WTC11 (cell line): ENCODE measurements around the gene CDC25A. TPM values are rescaled to one million over a fixed set of nuclear protein-coding genes. Genes with fewer than 3 reads are reported as not detected.
A peak's percentile ranks its signal among the peaks of the same experiment; 100 is the strongest.

ENCODE experiments used
- ATF2 ChIP-seq: sonication (generic); formaldehyde crosslinking; IDR thresholded peaks from 2 replicates; pipeline ENCODE4 v1.8.1; 2022; ENCODE audit warnings: low read depth, missing genetic modification reagents, borderline replicate concordance
- ATF3 ChIP-seq: sonication (generic); formaldehyde crosslinking; conservative IDR thresholded peaks from 2 replicates; pipeline ENCODE4 v1.8.1; 2022; ENCODE audit warnings: mild to moderate bottlenecking, missing genetic modification reagents
- CREM ChIP-seq: sonication (generic); formaldehyde crosslinking; IDR thresholded peaks from 2 replicates; pipeline ENCODE4 v1.8.1; 2022; ENCODE audit warnings: mild to moderate bottlenecking, missing genetic modification reagents, moderate library complexity
- E2F5 ChIP-seq: sonication (generic); formaldehyde crosslinking; IDR thresholded peaks from 2 replicates; pipeline ENCODE4 v1.8.1; 2022; ENCODE audit warnings: mild to moderate bottlenecking, moderate library complexity, missing genetic modification reagents
- ELF4 ChIP-seq: sonication (generic); formaldehyde crosslinking; IDR thresholded peaks from 2 replicates; pipeline ENCODE4 v1.8.1; 2022; ENCODE audit warnings: low read depth, mild to moderate bottlenecking, moderate library complexity, missing genetic modification reagents
- ERG ChIP-seq: fragments of 250-450 bp; sonication (Bioruptor Pico); IDR thresholded peaks from 2 replicates; pipeline ENCODE4 v1.8.0; 2021; ENCODE audit warnings: mild to moderate bottlenecking
- GRHL2 ChIP-seq: fragments of 250-450 bp; sonication (Bioruptor Pico); IDR thresholded peaks from 2 replicates; pipeline ENCODE4 v1.8.0; 2022; ENCODE audit warnings: mild to moderate bottlenecking, moderate library complexity; ENCODE audit not compliant: insufficient replicate concordance, severe bottlenecking
- GTF2I ChIP-seq: fragments of 250-450 bp; sonication (Bioruptor Pico); conservative IDR thresholded peaks from 2 replicates; pipeline ENCODE4 v1.4.0; 2021; ENCODE audit warnings: mild to moderate bottlenecking
- KAT7 ChIP-seq: sonication (generic); formaldehyde crosslinking; IDR thresholded peaks from 2 replicates; pipeline ENCODE4 v1.8.1; 2023; ENCODE audit warnings: missing genetic modification reagents, mild to moderate bottlenecking, borderline replicate concordance
- MXD4 ChIP-seq: fragments of 250-450 bp; sonication (Bioruptor Pico); IDR thresholded peaks from 2 replicates; pipeline ENCODE4 v1.8.0; 2021; ENCODE audit warnings: mild to moderate bottlenecking, moderate library complexity, borderline replicate concordance
- MYBL2 ChIP-seq: sonication (generic); formaldehyde crosslinking; IDR thresholded peaks from 2 replicates; pipeline ENCODE4 v1.8.1; 2023; ENCODE audit warnings: mild to moderate bottlenecking, moderate library complexity, missing genetic modification reagents
- OVOL2 ChIP-seq: fragments of 250-450 bp; sonication (Bioruptor Pico); IDR thresholded peaks from 2 replicates; pipeline ENCODE4 v1.9.0; 2021; ENCODE audit warnings: mild to moderate bottlenecking, borderline replicate concordance
- PREB ChIP-seq: sonication (generic); formaldehyde crosslinking; IDR thresholded peaks from 2 replicates; pipeline ENCODE4 v1.8.1; 2022; ENCODE audit warnings: mild to moderate bottlenecking, missing genetic modification reagents, moderate library complexity, borderline replicate concordance
- RELA ChIP-seq: sonication (generic); formaldehyde crosslinking; IDR thresholded peaks from 2 replicates; pipeline ENCODE4 v1.8.1; 2022; ENCODE audit warnings: missing genetic modification reagents, mild to moderate bottlenecking, borderline replicate concordance
- SMAD3 ChIP-seq: sonication (generic); formaldehyde crosslinking; IDR thresholded peaks from 2 replicates; pipeline ENCODE4 v1.8.0; 2022; ENCODE audit warnings: missing genetic modification reagents, mild to moderate bottlenecking, borderline replicate concordance
- TEAD1 ChIP-seq: sonication (generic); formaldehyde crosslinking; IDR thresholded peaks from 2 replicates; pipeline ENCODE4 v1.8.0; 2022; ENCODE audit warnings: mild to moderate bottlenecking, missing genetic modification reagents
- TP53 ChIP-seq: sonication (generic); formaldehyde crosslinking; IDR thresholded peaks from 2 replicates; pipeline ENCODE4 v1.8.1; 2023; ENCODE audit warnings: mild to moderate bottlenecking, missing genetic modification reagents
- USF1 ChIP-seq: sonication (generic); formaldehyde crosslinking; IDR thresholded peaks from 2 replicates; pipeline ENCODE4 v1.8.0; 2022; ENCODE audit warnings: mild to moderate bottlenecking, missing genetic modification reagents
- ZMAT4 ChIP-seq: fragments of 250-450 bp; sonication (Bioruptor Pico); IDR thresholded peaks from 2 replicates; pipeline ENCODE4 v1.9.0; 2021; ENCODE audit warnings: mild to moderate bottlenecking
- ZNF138 ChIP-seq: sonication (generic); formaldehyde crosslinking; conservative IDR thresholded peaks from 2 replicates; pipeline ENCODE4 v1.8.1; 2022; ENCODE audit warnings: mild to moderate bottlenecking, moderate library complexity, missing genetic modification reagents
- ZNF219 ChIP-seq: sonication (generic); formaldehyde crosslinking; IDR thresholded peaks from 2 replicates; pipeline ENCODE4 v1.8.0; 2023; ENCODE audit warnings: missing genetic modification reagents, mild to moderate bottlenecking, borderline replicate concordance
- ZNF263 ChIP-seq: sonication (generic); formaldehyde crosslinking; IDR thresholded peaks from 2 replicates; pipeline ENCODE4 v1.8.1; 2022; ENCODE audit warnings: low read depth, mild to moderate bottlenecking, moderate library complexity, missing genetic modification reagents
- ZNF317 ChIP-seq: sonication (generic); formaldehyde crosslinking; IDR thresholded peaks from 2 replicates; pipeline ENCODE4 v1.8.1; 2023; ENCODE audit warnings: low read depth, mild to moderate bottlenecking, moderate library complexity, missing genetic modification reagents, borderline replicate concordance
- ZNF423 ChIP-seq: fragments of 250-450 bp; sonication (Bioruptor Pico); IDR thresholded peaks from 2 replicates; pipeline ENCODE4 v2.1.2; 2022; ENCODE audit warnings: mild to moderate bottlenecking, moderate library complexity
- ZNF532 ChIP-seq: fragments of 250-450 bp; sonication (Bioruptor Pico); IDR thresholded peaks from 2 replicates; pipeline ENCODE4 v1.9.0; 2021; ENCODE audit warnings: mild to moderate bottlenecking, borderline replicate concordance
- total RNA-seq: library from RNA; stranded (reverse); gene quantifications from 3 replicates; pipeline ENCODE4 v1.2.3, GENCODE V29; 2021

The CDC25A gene
- total RNA-seq, 1 experiment from 2014 or later: 57.6 TPM

GRCh38 chr3:48188266-48189201, at the start of gene CDC25A (continued):
- no peak for TF ChIP-seq ZNF532
- TF ChIP-seq ZNF219: no peak
- TF ChIP-seq ATF3: no peak
- no peak for TF ChIP-seq OVOL2
- no peak for TF ChIP-seq USF1 (CRISPR knock-in tag)
- TF ChIP-seq ZNF317 (CRISPR knock-in tag): no peak
- TF ChIP-seq GTF2I (CRISPR knock-in tag): no peak
- peak; percentile 17; the same call in 1 of the 2 replicates for TF ChIP-seq TEAD1 (CRISPR knock-in tag)
- TF ChIP-seq ZMAT4 (CRISPR knock-in tag): no peak
- TF ChIP-seq ZNF263 (CRISPR knock-in tag): no peak
- no peak for TF ChIP-seq ZNF423 (CRISPR knock-in tag)
- TF ChIP-seq KAT7 (CRISPR knock-in tag): no peak; the same call in 1 of the 2 replicates
- no peak for TF ChIP-seq ATF2 (CRISPR knock-in tag)
- TF ChIP-seq TP53 (CRISPR knock-in tag): no peak
- peak; percentile 53; the same call in 1 of the 2 replicates for TF ChIP-seq MYBL2 (CRISPR knock-in tag)
- no peak for TF ChIP-seq MXD4 (CRISPR knock-in tag)
- TF ChIP-seq ELF4: no peak
- no peak for TF ChIP-seq ZNF138 (CRISPR knock-in tag)
- TF ChIP-seq PREB: no peak
- TF ChIP-seq SMAD3: no peak
- TF ChIP-seq E2F5 (CRISPR knock-in tag): peak; percentile 99
- TF ChIP-seq CREM (CRISPR knock-in tag): 0 out of 2 replicates have a peak, but pooled peaks have one; percentile 4
- no peak for TF ChIP-seq RELA (CRISPR knock-in tag)
- TF ChIP-seq GRHL2 (CRISPR knock-in tag): no peak
- no peak for TF ChIP-seq ERG
